Transverse colon (tissue), 4 donors: ENCODE results near the gene SCN8A. TPM values are rescaled to one million over a fixed set of nuclear protein-coding genes. Genes with fewer than 3 reads are reported as not detected.

Experiments
- DNase-seq: peaks from one replicate; pipeline ENCODE4 v3.0.0-alpha.2; 2019
- H3K27ac ChIP-seq, 4 donors: fragments of 200-600 bp; sonication (generic); 2 replicates each; pipeline ENCODE4 v1.5.1; 2016 to 2018; ENCODE audit warnings: inconsistent platforms in 4 of 4
- H3K27me3 ChIP-seq: fragments of 200-600 bp; sonication (generic); 2 replicates; pipeline ENCODE4 v1.5.1; 2017; ENCODE audit warnings: inconsistent platforms
- H3K36me3 ChIP-seq, 4 donors: fragments of 200-600 bp; sonication (generic); 2 replicates each; pipeline ENCODE4 v1.5.1; 2017 to 2019; ENCODE audit warnings: inconsistent platforms in 4 of 4
- H3K4me1 ChIP-seq, 4 donors: fragments of 200-600 bp; sonication (generic); 2 replicates each; pipeline ENCODE4 v1.5.1; 2017 to 2020; ENCODE audit warnings: inconsistent platforms in 4 of 4
- H3K4me3 ChIP-seq, 4 donors: fragments of 200-600 bp; sonication (generic); 1 replicate in 1 of 4; 2 replicates in 3 of 4; pipeline versions ENCODE4 v1.5.1 to v1.6.1; 2017 to 2019; ENCODE audit warnings: inconsistent platforms in 4 of 4
- H3K9me3 ChIP-seq, 2 donors: fragments of 200-600 bp; sonication (generic); 2 replicates each; pipeline ENCODE4 v1.5.1; 2017 to 2019; ENCODE audit warnings: inconsistent platforms in 2 of 2
- EP300 ChIP-seq: sonication (generic); formaldehyde crosslinking; IDR thresholded peaks from one replicate; pipeline ENCODE4 v1.6.1; 2017; ENCODE audit warnings: antibody characterized with exemption, low read depth
- POLR2A ChIP-seq: fragments of 450-650 bp; IDR thresholded peaks from one replicate; pipeline ENCODE4 v1.6.1; 2016; ENCODE audit warnings: antibody characterized with exemption, mild to moderate bottlenecking, moderate library complexity
- POLR2AphosphoS5 ChIP-seq, 3 donors: sonication (generic); formaldehyde crosslinking; IDR thresholded peaks; one replicate each; pipeline ENCODE4 v1.6.1; 2016; ENCODE audit warnings: antibody characterized with exemption in 3 of 3
- WGBS, 2 donors: methylation state at CpG; one replicate each; pipeline ENCODE4 v1.1.5; 2018; ENCODE audit warnings: low coverage in 1 of 2; 5-methylcytosine and 5-hydroxymethylcytosine counted together
- in situ Hi-C, 4 donors: fragments of 200-750 bp; cut with MboI; loops; one replicate each; pipeline versions ENCODE4 v1.15.0 to v1.15.1; 2017; ENCODE audit warnings: low sequenced_read_pairs in 3 of 4, low pct_ligation_motif_present in 1 of 4, low pct_unique_long_range_greater_than_20kb in 1 of 4
- intact Hi-C: fragments of 100-400 bp; cut with DNase I; formaldehyde crosslinking; loops from one replicate; pipeline ENCODE4 v1.15.1; 2023; ENCODE audit warnings: low total_unique reads
- total RNA-seq, 4 donors: library from RNA; depleted of rRNA; stranded (reverse); fragments of >200 nt; gene quantifications; one replicate each; pipeline ENCODE4 v1.1.0, GENCODE V29; 2016
- TF ChIP-seq, protein P1 (sequence below), 5 experiments: fragments of 200-600 bp in 3 of 5; fragments of 450-650 bp in 2 of 5; sonication (generic) in 3 of 5; IDR thresholded peaks; 1 replicate in 2 of 5; 2 replicates in 3 of 5; pipeline ENCODE4 v1.5.1; 2016 to 2017; ENCODE audit warnings: antibody characterized with exemption in 5 of 5, inconsistent platforms in 3 of 5, mild to moderate bottlenecking in 2 of 5, moderate library complexity in 1 of 5

Gene SCN8A
- total RNA-seq, 4 donors from 2014 or later = 0.37 to 6.8 (median 3.2) TPM

DNA sequence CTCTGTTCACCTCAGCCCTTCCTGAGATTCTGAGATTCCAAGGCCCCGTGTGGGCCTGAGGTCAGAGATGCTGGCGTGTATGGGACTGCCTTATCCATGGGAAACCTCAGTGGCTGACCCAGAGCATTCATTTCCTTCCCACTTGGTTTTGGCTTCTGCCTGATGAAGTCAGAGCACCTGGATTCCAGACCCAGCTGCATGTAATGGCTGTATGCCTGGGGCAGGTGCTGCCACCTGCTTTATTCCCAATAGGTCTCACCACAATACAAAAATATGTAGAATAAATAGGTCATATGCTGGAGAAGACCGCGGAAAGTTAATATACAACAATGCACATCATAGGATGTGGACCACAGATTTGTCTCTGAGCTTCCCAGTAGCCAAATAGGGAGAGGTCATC is 231.9 kb downstream of the SCN8A start:
- no peak overlapping the region for H3K4me3 ChIP-seq
- no peaks in the 10 kb centered on the region for H3K9me3 ChIP-seq
- in situ Hi-C loops = loop anchor here in 2 of 4 donors (10.0 to 25.0 kb wide), 3 partner anchors 286 to 398 kb away; partner anchors contain the start of gene SLC4A8 (in 1 of the 2)
- no peak overlapping the region for H3K27ac ChIP-seq
- H3K36me3 ChIP-seq = no peaks in the 10 kb centered on the region
- TF ChIP-seq, protein P1, sequence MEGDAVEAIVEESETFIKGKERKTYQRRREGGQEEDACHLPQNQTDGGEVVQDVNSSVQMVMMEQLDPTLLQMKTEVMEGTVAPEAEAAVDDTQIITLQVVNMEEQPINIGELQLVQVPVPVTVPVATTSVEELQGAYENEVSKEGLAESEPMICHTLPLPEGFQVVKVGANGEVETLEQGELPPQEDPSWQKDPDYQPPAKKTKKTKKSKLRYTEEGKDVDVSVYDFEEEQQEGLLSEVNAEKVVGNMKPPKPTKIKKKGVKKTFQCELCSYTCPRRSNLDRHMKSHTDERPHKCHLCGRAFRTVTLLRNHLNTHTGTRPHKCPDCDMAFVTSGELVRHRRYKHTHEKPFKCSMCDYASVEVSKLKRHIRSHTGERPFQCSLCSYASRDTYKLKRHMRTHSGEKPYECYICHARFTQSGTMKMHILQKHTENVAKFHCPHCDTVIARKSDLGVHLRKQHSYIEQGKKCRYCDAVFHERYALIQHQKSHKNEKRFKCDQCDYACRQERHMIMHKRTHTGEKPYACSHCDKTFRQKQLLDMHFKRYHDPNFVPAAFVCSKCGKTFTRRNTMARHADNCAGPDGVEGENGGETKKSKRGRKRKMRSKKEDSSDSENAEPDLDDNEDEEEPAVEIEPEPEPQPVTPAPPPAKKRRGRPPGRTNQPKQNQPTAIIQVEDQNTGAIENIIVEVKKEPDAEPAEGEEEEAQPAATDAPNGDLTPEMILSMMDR (IDR thresholded peaks at IDR 0.05) = no peak
- TF ChIP-seq POLR2AphosphoS5 (IDR thresholded peaks at IDR 0.05) (no peak), POLR2A (no peak), EP300 (no peak)
- DNase-seq = no peak
- peaks cover 4% of the 10 kb centered on the region for H3K27me3 ChIP-seq
- peaks cover 4 to 18% (median 8%) of the 10 kb centered on the region in 4 donors for H3K4me1 ChIP-seq
- intact Hi-C loops = no loop called here
- WGBS, 2 donors = 86 to 100% methylated on average over 2 to 4 of the region's 4 CpGs

DNA sequence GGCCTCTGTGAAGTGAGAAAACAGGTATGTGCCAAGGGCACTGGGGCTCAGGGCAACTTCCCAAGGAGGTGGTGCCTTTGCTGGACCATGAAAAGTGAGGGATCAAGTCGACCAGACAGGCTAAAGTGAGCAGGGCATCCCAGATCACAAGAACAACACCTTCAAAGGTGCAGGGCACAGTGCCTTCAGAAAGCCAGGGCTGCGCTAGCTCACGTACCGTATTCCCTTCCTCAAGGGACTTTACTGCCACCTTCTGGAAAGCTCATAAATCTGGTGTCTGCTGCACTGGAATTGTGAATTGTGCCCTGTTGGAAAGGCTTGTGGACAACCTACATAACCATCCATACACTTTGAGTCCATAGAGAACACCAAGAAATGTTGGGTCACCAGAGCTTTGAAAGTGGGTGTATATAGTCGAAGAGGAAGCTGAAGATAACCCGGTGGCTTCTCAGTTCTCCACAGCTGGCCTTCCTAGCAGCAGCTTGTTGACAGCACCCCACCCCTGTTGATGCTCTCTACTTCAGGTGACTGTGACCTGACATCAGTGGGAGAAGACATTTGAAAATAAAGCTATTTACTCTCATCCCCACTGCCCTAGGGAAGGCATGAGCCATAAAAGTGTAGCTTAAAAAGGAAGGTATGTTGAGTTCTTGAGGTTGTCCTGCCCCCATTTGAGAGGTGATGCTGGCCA is 233.0 kb downstream of the SCN8A start:
- Histone ChIP-seq H3K4me1 (peaks cover 4 to 22% (median 11%) of the 10 kb centered on the region in 4 donors), H3K27ac (no peak overlapping the region), H3K36me3 (no peaks in the 10 kb centered on the region), H3K9me3 (no peaks in the 10 kb centered on the region), H3K4me3 (no peak overlapping the region), H3K27me3 (peaks cover 4% of the 10 kb centered on the region)
- 0 to 19% methylated on average over 1 to 6 of the region's 6 CpGs for WGBS, 2 donors
- in situ Hi-C loops = loop anchor here in 2 of 4 donors (10.0 to 25.0 kb wide), 3 partner anchors 287 to 399 kb away; partner anchors contain the start of gene SLC4A8 (in 1 of the 2)
- intact Hi-C loops = no loop called here
- TF ChIP-seq, protein P1 (IDR thresholded peaks at IDR 0.05) = peak; percentile 8 to 46 (median 43)
- no peak for TF ChIP-seq POLR2A
- DNase-seq = peak; percentile 34

DNA sequence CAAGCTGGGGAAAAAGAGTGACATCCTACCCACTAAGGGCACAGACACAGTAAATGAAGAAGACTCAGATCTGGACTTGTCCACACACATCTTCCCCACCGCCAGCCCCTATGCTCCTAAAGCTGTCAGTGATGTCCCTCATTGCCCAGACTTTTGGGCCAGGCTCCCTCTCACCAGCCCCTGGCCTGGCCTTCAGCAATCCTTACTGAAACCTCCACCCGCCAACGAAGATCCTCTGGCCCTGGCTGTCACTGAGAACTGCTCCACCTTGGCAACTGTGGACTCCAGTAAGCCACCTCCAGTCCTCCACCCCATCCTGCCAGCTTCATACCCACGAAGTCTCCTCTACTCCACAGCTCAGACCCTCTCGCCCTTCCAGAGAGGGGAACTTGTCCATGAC is 234.2 kb downstream of the SCN8A start:
- no peak for TF ChIP-seq POLR2AphosphoS5 (IDR thresholded peaks at IDR 0.05)
- no peak for TF ChIP-seq EP300
- TF ChIP-seq, protein P1 (IDR thresholded peaks at IDR 0.05) = no peak
- no peak for TF ChIP-seq POLR2A
- Histone ChIP-seq H3K27ac (no peak overlapping the region), H3K27me3 (peaks cover under 1% of the 10 kb centered on the region), H3K4me1 (peaks cover 1 to 17% (median 10%) of the 10 kb centered on the region in 4 donors), H3K9me3 (no peaks in the 10 kb centered on the region), H3K4me3 (no peak overlapping the region), H3K36me3 (no peaks in the 10 kb centered on the region)
- WGBS, 2 donors = 58 to 74% methylated on average over 2 to 5 of the region's 5 CpGs
- in situ Hi-C loops = loop anchor here in 2 of 4 donors (10.0 kb wide), 2 partner anchors 390 to 400 kb away; partner anchors contain the start of gene SLC4A8 (in 1 of the 2)
- intact Hi-C loops = no loop called here
- DNase-seq = no peak

DNA sequence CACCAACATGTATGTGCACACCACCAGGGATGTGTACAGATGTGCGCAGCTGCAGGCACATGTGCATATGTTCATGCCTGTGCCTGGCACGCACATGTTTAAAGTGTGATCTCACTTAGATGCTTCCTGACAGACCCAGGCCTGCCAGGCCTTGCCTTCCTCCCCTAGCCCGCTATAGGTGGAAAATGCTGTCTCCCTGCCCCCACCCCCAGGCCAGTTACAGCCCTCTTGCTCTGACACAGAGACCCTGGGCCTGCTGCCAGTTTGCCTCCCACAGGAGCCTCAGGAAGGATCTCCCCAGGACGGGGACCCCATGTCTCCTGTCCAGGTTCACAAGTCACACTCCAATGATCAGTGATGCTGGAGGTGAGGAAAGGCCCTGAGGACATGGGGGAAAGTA is 235.8 kb downstream of the SCN8A start:
- TF ChIP-seq EP300 (no peak), POLR2AphosphoS5 (IDR thresholded peaks at IDR 0.05) (no peak), POLR2A (no peak)
- TF ChIP-seq, protein P1 (IDR thresholded peaks at IDR 0.05) = no peak
- no peak for DNase-seq
- Histone ChIP-seq H3K9me3 (no peaks in the 10 kb centered on the region), H3K27ac (no peak overlapping the region), H3K36me3 (no peaks in the 10 kb centered on the region), H3K27me3 (peaks cover 7% of the 10 kb centered on the region), H3K4me3 (no peak overlapping the region), H3K4me1 (peaks cover 0 to 16% (median 9%) of the 10 kb centered on the region in 4 donors)
- in situ Hi-C loops (loop anchor here in 2 of 4 donors (10.0 kb wide), 2 partner anchors 392 to 402 kb away; partner anchors contain the start of gene SLC4A8 (in 1 of the 2)), intact Hi-C loops (no loop called here)
- 84% methylated on average over 4 of the region's 4 CpGs; no CpG with 5 or more reads in 1 of the 2 donors for WGBS, 2 donors
